Activated T-helper 1 cell treated with anti-CD3 and anti-CD28 coated beads, Interleukin-12 subunit alpha, Interleukin-12 subunit beta, Interleukin-2, Interleukin-4 antibody, amounts not matched to agents 30 ng/mL and 10 ng/mL and 1 ng/mL, durations not matched to agents 14 hours and 24 hours and 36 hours (primary cell): ENCODE measurements around the gene BTG2. TPM values are rescaled to one million over a fixed set of nuclear protein-coding genes. Genes with fewer than 3 reads are reported as not detected.
"Not testable (repeated sequence)": the region's sequence is repeated elsewhere in the genome, so short reads cannot be mapped to it uniquely, and the experiment has no call there.

Experiments
- DNase-seq: peaks from one replicate; pipeline ENCODE4 v3.0.0; 2021; ENCODE audit warnings: low spot score
- H3K27ac Mint-ChIP-seq: one replicate; pipeline ENCODE4 v1.8.0; 2021; ENCODE audit warnings: mild to moderate bottlenecking, mixed read lengths
- H3K27me3 Mint-ChIP-seq: one replicate; pipeline ENCODE4 v1.8.0; 2022; ENCODE audit warnings: mild to moderate bottlenecking, moderate library complexity, mixed read lengths; ENCODE audit not compliant: insufficient read depth
- H3K36me3 Mint-ChIP-seq: one replicate; pipeline ENCODE4 v1.8.0; 2021; ENCODE audit warnings: low read depth, mixed read lengths
- H3K4me1 Mint-ChIP-seq: one replicate; pipeline ENCODE4 v1.8.0; 2021; ENCODE audit warnings: low read depth, mixed read lengths
- H3K4me3 Mint-ChIP-seq: one replicate; pipeline ENCODE4 v1.8.0; 2021; ENCODE audit warnings: mild to moderate bottlenecking, moderate library complexity, mixed read lengths
- H3K9me3 Mint-ChIP-seq: one replicate; pipeline ENCODE4 v1.8.0; 2021; ENCODE audit warnings: mixed read lengths
- intact Hi-C: fragments of 100-400 bp; cut with micrococcal nuclease; formaldehyde crosslinking; loops from one replicate; pipeline ENCODE4 v1.15.1; 2024
- total RNA-seq: library from RNA; stranded (reverse); gene quantifications from 2 replicates; pipeline ENCODE4 v1.2.3, GENCODE V29; 2022

BTG2 gene
- total RNA-seq, 1 donor from 2014 or later, result 137 TPM

- H3K4me3 Mint-ChIP-seq, result peak overlapping the region; percentile 83
- H3K27me3 Mint-ChIP-seq, result no peaks in the 10 kb centered on the region
- H3K27ac Mint-ChIP-seq, result peak overlapping the region; percentile 99
- peaks cover 85% of the 10 kb centered on the region for H3K4me1 Mint-ChIP-seq
- no peak for DNase-seq
- H3K36me3 Mint-ChIP-seq, result peaks cover 2% of the 10 kb centered on the region
- intact Hi-C loops, result loop anchor here (1.0 to 10.0 kb wide), 9 partner anchors 15 to 1915 kb away; partner anchors contain the start of genes ATP2B4, BTG2, LAX1 and PCAT6
- no peaks in the 10 kb centered on the region for H3K9me3 Mint-ChIP-seq
These were observed 15.4 kb upstream of the BTG2 start for GRCh38 chr1:203289982-203290260.

- intact Hi-C loops, result loop anchor here (1.0 kb wide), 1 partner anchor 37 kb away; no protein-coding TSS in a partner anchor
- H3K36me3 Mint-ChIP-seq, result peaks cover 2% of the 10 kb centered on the region
- DNase-seq, result peak; percentile 96
- peak overlapping the region; percentile 99 for H3K27ac Mint-ChIP-seq
- no peaks in the 10 kb centered on the region for H3K9me3 Mint-ChIP-seq
- no peaks in the 10 kb centered on the region for H3K27me3 Mint-ChIP-seq
- peaks cover 89% of the 10 kb centered on the region for H3K4me1 Mint-ChIP-seq
- H3K4me3 Mint-ChIP-seq, result peak overlapping the region; percentile 83
These were observed 14.8 kb upstream of the BTG2 start for GRCh38 chr1:203290261-203291089.

DNA sequence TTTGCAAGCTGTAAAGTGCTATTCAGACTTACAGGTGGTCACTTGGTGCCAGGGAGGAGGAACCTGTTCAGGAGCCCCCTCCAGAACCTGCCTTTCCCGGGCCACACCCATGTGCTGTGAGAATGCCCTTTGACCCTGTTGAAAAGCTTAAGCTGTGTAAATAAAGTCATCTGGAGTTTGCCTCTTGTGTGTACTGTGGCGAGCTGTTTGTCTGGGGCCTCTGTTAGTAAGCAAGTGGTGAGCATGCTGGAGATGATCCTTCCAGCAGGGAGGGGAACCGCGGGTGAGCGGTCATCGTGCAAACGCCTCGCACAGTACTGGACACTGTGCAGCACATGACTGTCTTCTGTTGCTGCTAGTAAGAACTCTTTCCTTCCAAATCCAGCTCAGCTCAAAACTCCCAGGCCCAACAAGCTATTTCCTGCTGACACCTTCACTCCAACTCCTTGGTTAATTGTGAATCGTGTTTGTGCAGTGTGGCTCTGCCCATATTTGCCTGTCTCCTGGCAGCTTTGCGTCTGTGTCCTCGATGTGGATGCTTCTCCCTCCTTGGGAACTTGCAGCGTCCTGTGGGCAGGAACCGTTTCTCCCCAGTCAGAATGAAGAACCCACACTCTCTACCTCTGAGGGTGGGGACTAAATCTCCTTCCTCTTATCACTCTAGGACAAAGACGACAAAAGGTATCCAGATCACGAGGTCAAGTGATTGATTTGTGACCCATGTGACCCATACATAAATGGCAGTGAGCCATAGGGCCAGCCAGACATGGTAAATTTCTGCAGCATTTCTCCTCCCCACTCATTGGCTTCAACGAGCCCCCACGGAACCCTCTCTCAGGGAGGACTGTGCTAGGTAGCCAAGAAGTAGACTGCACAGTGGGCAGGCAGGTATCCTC, 13.9 kb upstream of the BTG2 start:
- peak overlapping the region; percentile 83 for H3K4me3 Mint-ChIP-seq
- no peaks in the 10 kb centered on the region for H3K27me3 Mint-ChIP-seq
- intact Hi-C loops, result no loop called here
- no peak for DNase-seq
- H3K27ac Mint-ChIP-seq, result peak overlapping the region; percentile 99
- no peaks in the 10 kb centered on the region for H3K9me3 Mint-ChIP-seq
- H3K36me3 Mint-ChIP-seq, result peaks cover 2% of the 10 kb centered on the region
- peaks cover 85% of the 10 kb centered on the region for H3K4me1 Mint-ChIP-seq

DNA sequence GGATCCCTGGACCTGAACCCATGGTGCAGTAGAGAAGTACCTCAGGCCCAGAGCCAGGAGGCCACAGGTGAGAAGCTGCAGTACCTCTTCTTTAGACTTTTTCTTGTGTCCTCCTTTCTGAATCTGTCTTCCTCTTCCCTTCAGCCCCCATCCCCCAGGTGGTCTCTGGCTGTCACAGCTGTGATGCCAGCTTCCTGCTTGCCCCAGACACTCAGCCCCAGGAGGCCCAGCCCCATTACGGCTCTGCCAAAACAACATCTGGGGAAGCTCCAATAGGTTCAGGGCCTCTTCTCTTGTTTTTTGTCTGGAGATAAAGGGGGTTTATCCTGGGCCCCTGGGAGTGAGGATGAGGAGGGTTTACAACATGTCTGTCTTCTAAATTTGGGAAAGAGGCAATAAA, 9.5 kb upstream of the BTG2 start:
- intact Hi-C loops, result no loop called here
- H3K4me1 Mint-ChIP-seq, result peaks cover 56% of the 10 kb centered on the region
- peaks cover 6% of the 10 kb centered on the region for H3K36me3 Mint-ChIP-seq
- H3K9me3 Mint-ChIP-seq, result no peaks in the 10 kb centered on the region
- H3K4me3 Mint-ChIP-seq, result no peak overlapping the region
- DNase-seq, result no peak
- no peak overlapping the region for H3K27ac Mint-ChIP-seq
- no peaks in the 10 kb centered on the region for H3K27me3 Mint-ChIP-seq

DNA sequence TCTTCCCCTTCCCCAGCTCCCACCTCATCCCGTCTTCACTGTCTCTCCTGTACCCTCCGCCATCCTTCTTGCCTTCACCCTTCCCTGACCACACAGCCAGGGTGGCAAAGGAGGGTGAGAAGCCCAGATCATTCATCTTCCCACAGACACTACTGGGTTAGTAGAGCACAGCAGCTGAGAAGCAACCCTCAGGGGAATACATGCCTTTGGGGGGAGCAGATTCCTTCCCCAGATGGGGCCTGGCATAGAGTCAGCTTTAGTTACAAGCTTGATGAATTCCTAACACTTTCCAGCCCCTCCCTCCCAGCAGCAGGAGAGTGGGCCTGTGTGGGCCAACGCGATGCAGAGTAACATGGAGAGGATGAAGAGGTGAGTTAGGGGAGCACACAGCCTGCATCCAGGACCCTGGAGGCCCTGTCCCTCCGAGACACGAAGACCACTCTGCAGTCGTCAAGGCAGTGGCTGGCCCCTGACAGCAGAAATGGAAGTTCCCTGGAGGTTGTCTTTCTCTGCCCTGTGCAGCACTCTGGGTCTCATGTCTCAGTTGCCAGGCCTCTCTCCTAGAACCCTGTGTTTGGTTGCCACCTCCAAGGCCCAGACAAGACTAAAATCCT, 8.8 kb upstream of the BTG2 start:
- DNase-seq, result no peak
- intact Hi-C loops, result no loop called here
- Mint-ChIP-seq H3K4me1 (peaks cover 49% of the 10 kb centered on the region), H3K36me3 (peaks cover 6% of the 10 kb centered on the region), H3K27me3 (no peaks in the 10 kb centered on the region), H3K4me3 (no peak overlapping the region), H3K27ac (no peak overlapping the region), H3K9me3 (no peaks in the 10 kb centered on the region)

- no peaks in the 10 kb centered on the region for H3K9me3 Mint-ChIP-seq
- peaks cover 11% of the 10 kb centered on the region for H3K36me3 Mint-ChIP-seq
- no peak for DNase-seq
- H3K27ac Mint-ChIP-seq, result no peak overlapping the region
- H3K4me3 Mint-ChIP-seq, result no peak overlapping the region
- intact Hi-C loops, result no loop called here
- peaks cover 51% of the 10 kb centered on the region for H3K4me1 Mint-ChIP-seq
- no peaks in the 10 kb centered on the region for H3K27me3 Mint-ChIP-seq
These were observed 6.2 kb upstream of the BTG2 start for GRCh38 chr1:203299169-203299568.

DNA sequence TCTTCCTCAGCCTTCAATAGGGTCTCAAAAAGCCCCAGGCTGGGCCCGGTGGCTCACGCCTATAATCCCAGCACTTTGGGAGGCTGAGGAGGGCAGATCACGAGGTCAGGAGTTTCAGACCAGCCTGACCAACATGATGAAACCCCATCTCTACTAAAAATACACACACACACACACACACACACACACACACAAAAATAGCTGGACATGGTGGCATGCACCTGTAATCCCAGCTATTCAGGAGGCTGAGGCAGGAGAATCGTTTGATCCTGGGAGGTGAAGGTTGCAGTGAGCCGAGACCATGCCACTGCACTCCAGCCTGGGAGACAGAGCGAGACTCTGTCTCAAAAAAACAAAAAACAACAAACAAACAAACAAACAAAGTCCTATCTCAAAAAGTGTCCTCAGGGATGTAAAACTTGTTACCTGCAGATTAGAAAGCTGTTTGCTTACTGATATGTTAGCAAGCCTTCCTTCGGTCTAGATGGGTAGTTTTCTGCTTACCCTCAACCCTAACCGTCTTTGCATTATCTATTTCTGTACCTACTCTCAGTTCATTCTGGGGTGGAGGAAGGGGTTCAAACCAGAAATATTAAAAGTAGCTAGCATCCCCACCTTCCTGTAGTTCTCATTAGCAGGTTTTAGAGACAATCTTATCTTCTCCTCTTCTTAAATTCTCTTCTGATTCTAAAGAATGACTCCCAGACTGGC, 5.4 kb upstream of the BTG2 start:
- peaks cover 11% of the 10 kb centered on the region for H3K36me3 Mint-ChIP-seq
- H3K27ac Mint-ChIP-seq, H3K27me3 Mint-ChIP-seq, H3K9me3 Mint-ChIP-seq, DNase-seq, intact Hi-C loops, H3K4me3 Mint-ChIP-seq: not testable (repeated sequence)
- H3K4me1 Mint-ChIP-seq, result peaks cover 54% of the 10 kb centered on the region

- Mint-ChIP-seq H3K4me1 (peaks cover 47% of the 10 kb centered on the region), H3K27ac (no peak overlapping the region)
- intact Hi-C loops, result no loop called here
These were observed 4.6 kb upstream of the BTG2 start for GRCh38 chr1:203300441-203301330.

DNA sequence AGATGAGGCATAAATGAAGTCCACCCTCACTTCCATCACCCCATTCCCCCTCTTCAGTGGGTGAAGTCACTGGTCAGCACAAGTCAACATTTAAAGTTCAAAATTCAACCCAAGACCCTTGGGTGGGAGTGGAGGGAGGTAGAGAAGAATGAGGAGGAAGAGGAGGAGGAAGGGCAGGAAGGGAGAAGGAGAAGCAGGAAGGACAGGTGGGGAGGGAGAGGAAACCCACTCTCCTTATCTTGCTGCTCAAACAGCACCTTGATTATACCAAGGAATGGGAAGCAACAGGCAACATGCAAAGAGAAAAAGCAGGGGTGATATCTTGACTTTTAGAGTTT, 4.0 kb upstream of the BTG2 start:
- H3K4me1 Mint-ChIP-seq, result peaks cover 43% of the 10 kb centered on the region
- H3K36me3 Mint-ChIP-seq, result peaks cover 16% of the 10 kb centered on the region
- no peaks in the 10 kb centered on the region for H3K9me3 Mint-ChIP-seq
- H3K27ac Mint-ChIP-seq, result no peak overlapping the region
- H3K27me3 Mint-ChIP-seq, result no peaks in the 10 kb centered on the region
- DNase-seq, result no peak
- no peak overlapping the region for H3K4me3 Mint-ChIP-seq
- intact Hi-C loops, result no loop called here

More at GRCh38 chr1:203300441-203301330, 4.6 kb upstream of the BTG2 start:
- Mint-ChIP-seq H3K36me3 (peaks cover 11% of the 10 kb centered on the region), H3K27me3 (no peaks in the 10 kb centered on the region), H3K9me3 (no peaks in the 10 kb centered on the region), H3K4me3 (no peak overlapping the region)
- no peak for DNase-seq

GRCh38 chr1:203302456-203302855, 2.9 kb upstream of the BTG2 start:
- intact Hi-C loops, result no loop called here
- H3K4me1 Mint-ChIP-seq, result peaks cover 43% of the 10 kb centered on the region
- H3K4me3 Mint-ChIP-seq, result no peak overlapping the region
- H3K27ac Mint-ChIP-seq, result no peak overlapping the region
- H3K9me3 Mint-ChIP-seq, result no peaks in the 10 kb centered on the region
- DNase-seq, result no peak
- H3K36me3 Mint-ChIP-seq, result peaks cover 24% of the 10 kb centered on the region
- H3K27me3 Mint-ChIP-seq, result no peaks in the 10 kb centered on the region

GRCh38 chr1:203302894-203303293, 2.4 kb upstream of the BTG2 start:
- intact Hi-C loops, result no loop called here
- H3K27me3 Mint-ChIP-seq, result no peaks in the 10 kb centered on the region
- no peaks in the 10 kb centered on the region for H3K9me3 Mint-ChIP-seq
- H3K27ac Mint-ChIP-seq, result peak overlapping the region; percentile 93
- H3K36me3 Mint-ChIP-seq, result peaks cover 28% of the 10 kb centered on the region
- peaks cover 46% of the 10 kb centered on the region for H3K4me1 Mint-ChIP-seq
- H3K4me3 Mint-ChIP-seq, result no peak overlapping the region
- no peak for DNase-seq
